Measurements from ENCODE around the gene OVAAL.

Gene OVAAL

DNA sequence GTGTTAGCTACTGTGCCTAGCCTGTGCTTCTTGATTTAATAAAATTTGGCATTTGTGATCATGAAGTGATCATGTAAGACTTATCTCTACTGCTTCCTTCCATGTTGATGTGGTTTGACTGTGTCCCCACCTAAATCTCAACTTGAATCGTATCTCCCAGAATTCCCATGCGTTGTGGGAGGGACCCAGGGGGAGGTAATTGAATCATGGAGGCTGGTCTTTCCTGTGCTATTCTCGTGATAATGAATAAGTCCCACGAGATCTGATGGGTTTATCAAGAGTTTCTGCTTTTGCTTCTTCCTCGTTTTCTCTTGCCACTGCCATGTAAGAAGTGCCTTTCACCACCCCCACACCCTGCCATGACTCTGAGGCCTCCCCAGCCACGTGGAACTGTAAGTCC, at the start of gene OVAAL:
Gene OVAAL, plus strand, starts transcription at position 301 of the 400 bp plus-strand sequence.
- no peak for DNase-seq

DNA sequence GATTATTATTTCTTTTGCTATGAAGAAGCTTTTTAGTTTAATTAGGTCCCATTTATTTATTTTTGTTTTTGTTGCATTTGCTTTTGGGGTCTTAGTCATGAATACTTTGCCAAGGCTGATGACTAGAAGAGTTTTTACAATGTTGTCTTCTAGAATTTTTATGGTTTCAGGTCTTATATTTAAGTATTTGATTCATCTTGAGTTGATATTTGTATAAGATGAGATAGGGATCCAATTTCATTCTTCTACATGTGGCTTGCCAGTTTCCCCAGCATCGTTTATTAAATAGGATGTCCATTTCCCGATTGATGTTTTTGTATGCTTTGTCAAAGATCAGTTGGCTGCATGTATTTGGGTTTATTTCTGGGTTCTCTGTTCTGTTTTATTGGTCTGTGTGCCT, 47.9 kb upstream of the OVAAL start:
- DNase-seq, result no peak

DNA sequence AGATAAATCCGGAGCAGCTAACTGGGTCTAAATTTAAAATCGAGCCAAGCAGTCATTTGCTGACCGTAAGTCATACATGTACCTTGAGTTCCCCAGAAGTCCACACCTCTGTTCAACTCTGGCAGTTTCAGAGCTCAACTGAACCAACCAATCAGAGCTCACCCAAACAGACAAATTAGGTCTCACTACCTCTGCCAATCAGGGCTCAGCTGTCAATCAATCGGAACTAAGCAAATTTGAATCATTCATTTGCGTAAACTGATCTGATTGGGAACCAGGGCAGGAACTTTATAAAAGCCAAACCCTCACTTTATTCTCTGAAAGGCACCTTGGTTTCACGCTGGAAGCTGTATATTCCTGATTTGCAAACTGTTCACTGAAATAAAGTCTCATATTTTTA, 45.2 kb upstream of the OVAAL start:
- DNase-seq, result no peak

DNA sequence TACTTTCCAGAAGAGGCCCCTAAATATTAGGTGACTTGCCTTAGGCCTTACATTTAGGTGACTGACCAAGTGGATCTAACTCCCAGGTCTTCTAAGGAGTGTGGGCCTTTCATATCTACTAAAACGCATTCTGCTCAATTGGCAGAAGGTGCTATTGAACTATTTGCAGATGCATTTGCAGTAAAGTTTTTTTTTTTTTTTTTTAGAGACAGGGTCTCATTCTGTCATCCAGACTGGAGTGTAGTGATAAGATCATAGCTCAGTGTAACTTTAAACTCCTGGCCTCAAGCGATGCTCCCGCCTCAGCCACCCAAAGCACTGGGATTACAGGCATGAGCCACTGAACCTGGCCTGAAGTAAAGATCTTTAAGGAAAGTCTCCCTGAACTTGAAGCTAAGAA, 43.4 kb upstream of the OVAAL start:
- DNase-seq, result no peak

DNA sequence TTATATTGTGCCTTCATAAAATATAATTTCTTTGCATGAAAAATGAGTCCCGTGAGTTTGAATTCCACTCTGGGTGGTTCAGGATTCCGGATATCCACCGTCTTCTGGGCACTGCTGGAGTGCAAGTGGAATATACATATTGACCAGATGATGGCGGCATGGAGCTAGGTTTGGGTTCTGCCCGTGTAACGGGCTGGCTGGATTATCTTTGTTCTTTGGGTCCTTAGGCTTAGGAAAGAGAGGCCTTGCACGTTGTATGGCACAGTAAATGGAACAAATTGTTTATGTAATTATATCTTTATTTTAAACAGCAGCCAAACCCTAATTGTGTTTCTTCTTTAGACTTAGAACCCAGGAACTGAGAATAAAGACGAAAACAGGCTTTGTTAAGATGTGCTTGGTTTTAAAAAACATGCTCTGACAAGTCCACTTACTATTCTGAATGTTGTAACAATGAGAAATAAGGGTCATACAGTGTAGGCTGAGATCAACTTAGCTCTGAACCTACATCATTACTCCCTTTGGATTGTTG, 42.8 kb upstream of the OVAAL start:
- peak; percentile 92 for DNase-seq

DNA sequence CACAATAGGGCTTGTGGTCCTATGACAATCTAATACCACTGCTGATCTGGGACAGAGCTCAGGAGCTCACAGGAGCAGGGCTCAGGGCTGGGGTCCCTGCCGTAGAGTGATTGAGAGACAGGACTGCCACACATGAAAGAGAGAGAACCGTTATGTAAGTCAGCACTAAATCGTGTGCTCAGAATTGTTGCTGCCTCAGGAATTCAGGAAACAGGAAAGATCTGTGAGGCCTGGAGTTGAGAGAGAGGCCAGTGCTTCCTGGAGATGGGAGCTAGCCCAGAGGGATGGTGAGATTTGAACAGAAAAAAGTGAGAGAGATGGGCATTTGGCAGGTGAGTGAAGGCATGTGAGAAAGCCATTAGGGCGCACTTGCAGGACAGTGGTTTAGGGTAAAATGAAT, 38.9 kb upstream of the OVAAL start:
- DNase-seq, result no peak

DNA sequence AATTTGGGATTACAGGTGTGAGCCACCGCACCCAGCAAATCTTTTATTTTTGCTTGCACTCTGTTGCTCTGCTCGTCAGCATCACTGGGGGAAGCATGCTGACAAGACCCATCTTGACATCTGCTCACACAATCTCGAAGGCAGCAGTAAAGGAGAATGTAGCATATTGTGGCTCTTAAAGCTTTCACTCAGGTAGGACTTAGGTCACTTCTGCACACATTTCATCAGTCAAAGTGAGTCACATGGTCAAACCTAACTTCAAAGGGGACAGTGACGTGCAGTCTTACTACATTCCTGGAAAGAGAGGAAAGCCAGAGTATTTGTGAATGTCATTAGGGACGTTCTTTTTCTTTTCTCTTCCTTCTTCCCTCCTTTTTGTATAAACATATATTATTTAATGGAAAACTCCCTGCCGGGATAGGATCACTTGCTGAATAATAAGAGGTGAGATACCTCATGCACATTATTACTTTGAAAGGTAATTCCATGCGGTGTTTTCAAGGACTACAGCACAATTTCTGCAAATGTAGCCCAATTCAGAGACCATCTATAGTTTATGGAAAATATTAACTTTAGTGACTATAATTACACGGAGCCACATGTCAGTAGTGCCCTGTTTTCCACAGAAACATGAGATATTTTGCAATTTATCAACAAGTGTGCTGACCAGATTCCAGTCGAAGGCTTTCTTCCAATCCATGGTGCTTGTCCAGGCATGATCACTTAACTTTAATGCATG, 37.1 kb upstream of the OVAAL start:
- no peak for DNase-seq

DNA sequence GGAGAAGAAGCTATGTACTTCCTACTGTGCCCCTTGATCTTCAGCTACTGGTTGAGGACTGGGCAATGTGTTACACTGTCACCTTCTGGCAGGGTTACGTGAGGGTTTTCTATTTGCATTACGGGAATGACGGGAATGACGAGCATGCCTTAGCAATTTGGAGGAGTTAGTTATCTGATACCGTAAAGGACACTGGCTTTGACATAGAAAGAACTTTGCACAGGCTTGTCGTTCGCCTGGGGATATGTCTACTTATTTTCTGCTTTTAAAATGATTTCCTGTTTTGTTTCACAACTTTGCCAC, 36.6 kb upstream of the OVAAL start:
- DNase-seq, result no peak

DNA sequence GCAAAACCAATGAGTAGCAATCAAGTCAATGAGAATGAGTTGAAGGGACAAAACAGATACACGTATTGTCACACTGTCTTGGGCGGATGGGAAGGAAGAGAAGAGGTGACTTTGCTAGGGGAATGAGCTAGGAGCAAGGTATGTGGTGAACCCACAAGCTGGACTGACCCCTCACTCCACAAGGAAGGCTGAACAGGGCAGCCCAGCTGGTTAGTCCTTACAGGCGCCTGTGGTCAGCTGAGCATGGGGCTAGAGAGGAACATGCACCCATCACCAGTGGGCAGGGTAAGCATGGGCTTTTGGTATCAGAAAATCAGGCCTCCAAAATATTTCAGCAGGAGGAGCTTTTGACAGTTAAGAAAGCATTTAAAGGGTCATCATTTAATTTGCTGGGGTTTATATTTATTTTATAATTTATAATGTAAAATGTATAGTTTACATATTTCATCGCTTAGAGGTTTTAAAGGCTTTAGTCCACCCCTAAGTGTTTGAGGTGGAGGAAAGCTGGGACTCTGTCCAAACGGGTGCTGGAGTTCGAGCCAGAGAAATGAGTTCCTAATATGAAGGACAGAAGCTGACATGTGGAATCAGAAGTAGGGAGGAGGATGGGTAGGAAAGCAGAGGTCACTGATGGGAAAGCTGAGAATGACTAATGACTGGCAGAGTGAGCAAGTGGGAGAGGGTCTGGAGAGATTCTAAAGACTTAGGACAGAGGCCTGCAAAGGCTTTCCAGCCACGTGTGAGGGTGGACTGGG, 34.4 kb upstream of the OVAAL start:
- no peak for DNase-seq

DNA sequence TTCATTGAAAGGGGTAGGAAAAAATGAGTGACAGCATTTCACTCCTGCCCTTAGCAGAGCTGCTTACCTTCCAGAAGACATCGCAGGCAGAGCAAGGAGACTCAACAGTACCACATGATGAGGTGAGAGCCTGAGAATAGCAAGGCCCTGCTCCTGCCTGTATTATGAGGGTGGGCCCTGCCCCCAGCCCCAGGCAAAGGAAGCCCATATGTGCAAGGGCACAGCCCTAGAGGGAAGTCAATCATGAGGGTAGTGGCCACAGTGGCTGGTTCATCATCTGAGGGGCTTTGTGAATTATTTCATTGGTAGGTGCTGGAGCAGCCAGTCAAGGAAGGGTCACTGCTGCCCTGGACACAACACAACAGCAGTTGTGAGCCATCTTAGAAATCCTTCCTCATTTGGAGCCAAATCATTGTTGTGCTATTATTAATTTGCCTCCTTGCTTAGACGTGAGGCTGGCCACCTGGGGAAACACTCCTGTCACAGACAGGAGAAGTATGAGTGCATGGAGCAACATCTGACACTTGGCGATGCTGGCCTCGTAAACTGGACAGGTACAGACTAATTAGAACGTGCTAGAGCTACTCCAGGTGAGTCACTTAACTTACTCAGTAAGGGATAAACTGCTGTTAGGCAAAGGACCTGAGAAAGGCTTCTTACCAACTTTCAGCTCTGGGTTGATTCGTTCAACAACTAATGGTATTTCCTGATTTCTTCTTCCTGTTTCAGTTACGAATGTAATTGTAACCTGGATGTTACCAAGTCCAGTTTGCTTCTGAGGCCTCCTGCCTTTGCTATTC, 33.6 kb upstream of the OVAAL start:
- DNase-seq, result no peak

DNA sequence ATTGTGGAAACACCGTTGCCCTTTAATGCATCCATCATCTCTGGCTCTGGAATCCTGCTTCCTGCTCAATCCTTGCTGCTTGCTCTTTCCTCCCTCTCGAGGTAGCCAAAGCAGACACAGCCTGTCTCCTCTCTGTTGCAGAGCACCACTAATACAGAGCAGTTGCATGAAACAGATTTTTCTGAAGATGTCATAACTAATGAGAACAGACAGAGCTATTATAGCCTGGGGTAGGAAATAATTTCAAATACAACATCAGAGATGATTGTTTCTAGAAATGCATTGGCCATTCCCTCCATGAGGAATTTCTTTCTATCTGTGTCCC, 33.1 kb upstream of the OVAAL start:
- DNase-seq, result no peak

DNA sequence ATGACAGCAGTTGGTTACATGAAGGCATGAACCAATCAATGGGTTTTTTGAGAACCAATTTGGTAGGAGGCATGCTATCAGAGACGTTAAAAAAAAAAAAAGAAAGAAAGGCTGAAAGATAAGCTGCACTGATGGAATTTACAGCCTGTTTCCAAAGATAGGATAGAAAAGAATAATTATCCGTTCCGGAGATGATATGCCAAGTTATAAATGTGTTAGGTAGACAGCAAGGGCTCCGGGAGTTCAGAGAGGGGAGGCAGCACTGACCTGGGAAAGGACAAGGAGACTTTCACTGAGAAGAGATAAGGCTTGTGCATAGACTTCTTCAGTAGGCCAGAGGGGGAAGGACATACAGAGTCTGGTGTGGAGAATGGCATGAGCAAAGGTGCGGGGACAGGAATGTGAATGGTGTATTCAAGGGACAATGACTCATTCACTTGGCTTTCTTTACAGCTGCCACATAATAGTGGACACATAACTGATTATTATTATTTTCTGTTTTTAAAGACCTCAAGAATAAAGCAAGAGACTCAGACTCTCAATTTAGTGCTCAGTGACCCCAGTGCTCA, 31.6 kb upstream of the OVAAL start:
- no peak for DNase-seq

DNA sequence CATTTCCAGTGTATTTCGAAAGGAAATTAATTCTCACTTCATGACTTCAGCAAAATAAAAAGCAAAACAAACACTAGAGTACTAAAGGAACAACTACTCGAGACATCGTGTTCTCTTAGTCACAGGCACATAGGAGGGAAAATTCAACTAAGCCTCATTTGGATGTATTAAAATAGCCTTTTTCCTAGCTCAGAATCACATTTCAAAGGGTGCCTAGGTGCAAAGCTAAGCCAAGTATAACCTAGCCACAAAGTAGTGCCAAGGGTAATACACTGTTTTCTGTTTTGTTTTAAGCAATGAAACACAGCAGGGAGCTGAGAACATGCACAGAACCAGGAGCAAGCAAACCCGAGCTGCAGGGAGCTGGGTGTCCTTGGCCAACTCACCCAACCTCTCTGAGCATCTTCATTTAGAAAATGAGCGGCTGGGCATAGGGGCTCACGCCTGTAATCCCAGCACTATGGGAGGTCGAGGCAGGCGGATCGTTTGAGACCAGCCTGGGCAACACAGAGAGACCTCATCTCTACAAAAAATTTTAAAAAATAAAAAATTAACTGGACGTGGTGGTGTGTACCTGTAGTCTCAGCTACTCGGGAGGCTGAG, 29.8 kb upstream of the OVAAL start:
- DNase-seq, result no peak

DNA sequence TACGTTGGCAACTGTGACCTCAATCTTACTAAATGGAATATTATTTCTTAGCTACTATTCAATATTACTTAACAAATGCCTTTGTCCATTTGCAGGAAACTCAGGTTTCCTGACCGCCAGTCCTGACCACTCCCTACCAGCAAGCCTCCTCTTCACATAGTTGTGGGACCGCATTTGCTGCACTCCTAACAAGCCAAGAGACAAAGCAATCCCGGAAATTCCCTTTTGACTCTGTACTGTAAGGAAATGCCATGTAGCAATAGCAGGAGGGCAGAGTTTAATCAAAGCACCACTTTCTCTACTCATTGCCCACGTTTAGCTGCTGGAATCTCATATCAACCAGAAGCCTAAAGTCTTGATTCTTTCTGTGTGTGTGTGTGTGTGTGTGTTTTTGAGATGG, 28.3 kb upstream of the OVAAL start:
- no peak for DNase-seq

DNA sequence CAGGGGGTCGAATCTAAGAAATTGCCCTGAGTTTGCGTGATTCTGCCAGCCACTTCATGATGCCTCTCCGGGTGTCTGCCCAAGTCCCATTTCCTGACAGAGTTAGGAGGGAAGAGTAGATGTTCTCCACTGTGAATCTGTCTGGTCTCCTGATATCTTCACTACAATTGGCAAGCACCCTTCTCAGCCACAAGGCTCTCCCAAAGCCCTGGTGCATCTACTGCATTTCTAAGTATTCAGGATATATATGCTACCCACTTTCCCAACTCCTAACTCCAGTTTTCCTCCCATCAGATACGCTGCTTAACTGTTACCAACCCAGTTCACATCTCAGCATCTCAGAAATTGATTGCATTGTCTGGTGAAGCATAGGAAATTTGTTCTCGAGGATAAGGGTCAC, 25.9 kb upstream of the OVAAL start:
- DNase-seq, result no peak

DNA sequence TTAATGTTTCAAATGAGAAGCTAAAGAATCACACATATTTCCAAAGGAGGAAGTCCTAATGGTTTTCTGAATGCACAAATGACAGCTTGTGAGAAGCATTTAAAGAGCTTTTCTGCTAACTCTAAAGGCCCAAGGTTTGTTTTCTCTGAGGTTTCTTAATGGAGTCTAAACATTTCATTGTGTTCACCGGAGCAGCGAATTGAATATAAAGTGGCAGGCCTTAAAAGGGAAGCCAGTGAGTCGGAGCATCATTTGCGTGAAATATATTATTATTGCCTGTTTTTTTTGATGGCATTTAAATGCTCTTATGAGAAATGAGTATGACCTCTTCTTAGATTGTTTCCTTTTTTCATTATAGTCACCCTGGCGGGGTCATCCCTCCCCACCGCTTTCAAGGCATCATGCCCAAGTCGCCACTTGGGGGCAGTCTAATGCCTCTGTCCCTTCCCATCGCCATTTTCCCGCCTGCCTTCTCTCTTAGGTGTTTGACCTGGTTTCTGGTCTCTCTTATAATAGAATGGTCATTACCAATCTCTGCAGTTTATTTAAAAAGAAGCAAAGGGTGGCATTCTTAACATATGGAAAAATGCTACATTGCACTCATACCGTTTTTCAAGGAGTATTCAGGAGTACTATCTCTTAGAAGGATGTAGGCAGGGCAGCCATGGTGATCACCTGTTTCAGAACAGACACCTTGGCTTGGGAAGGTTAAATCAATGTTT, 25.3 kb upstream of the OVAAL start:
- DNase-seq, result peak; percentile 91

DNA sequence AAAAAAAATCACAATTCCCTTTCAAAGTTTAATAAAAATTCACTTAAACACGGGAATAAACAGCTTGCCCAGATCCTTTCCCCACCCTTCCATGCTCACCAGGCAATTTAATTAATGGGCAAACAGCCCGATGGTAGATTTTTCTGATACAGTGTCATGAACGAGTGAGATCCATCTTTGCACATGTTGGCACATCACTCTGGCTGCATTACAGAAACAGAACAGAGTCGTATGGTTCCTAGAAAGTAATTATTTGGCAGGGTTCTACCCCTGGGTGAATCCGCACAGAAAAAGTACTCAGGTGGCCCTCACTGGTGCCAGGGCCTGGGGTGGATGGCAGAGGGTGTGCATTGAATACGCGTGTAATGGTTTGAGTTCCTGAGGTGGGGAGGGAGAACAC, 24.6 kb upstream of the OVAAL start:
- DNase-seq, result peak; percentile 67

DNA sequence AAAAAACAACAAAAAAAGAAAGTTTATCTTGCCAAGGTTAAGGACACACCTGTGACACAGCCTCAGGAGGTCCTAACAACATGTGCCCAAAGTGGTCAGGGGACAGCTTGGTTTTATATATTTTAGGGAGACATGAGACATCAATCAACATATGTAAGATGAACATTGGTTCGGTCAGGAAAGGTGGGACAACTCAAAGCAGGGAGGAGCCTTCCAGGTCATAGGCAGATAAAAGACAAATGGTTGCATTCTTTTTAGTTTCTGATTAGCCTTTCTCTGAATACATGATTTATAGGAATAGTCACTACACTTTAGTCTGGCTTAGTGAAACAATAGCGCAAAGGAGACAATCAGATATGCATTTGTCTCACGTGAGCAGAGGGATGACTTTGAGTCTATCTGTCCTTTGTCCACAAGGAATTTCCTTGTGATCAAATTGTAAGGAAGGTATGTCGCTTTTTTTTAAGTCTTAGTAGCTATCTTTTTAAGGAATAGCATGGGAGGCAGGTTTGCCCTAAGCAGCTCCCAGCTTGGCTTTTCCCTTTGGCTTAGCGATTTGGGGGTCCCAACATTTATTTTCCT, 23.3 kb upstream of the OVAAL start:
- DNase-seq, result no peak

DNA sequence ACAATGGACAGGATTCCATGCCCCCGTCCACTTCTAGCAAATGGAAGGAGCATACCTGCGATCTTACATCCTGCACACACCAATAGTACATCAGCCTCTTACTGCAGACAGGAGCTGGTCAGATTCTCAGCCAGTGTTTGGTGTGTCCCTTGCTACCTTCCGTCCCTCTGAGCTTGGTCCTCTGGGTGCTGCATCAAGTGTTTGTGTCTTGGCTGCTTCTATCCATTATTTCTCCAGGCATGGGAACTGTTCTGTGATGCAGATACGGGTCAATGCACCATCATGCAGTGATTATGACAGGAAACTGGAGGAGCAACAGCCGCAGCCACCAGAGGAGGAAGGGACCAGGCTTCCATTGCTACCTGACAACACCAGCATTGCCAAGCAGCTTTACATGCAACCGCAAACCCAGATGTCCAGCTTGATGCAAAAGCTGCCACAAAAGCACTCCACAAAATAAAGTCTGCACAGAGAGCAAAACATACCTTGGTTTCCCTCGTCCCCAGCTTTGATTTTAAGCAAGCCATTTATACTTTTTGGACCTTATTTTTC, 21.9 kb upstream of the OVAAL start:
- DNase-seq, result peak; percentile 31

DNA sequence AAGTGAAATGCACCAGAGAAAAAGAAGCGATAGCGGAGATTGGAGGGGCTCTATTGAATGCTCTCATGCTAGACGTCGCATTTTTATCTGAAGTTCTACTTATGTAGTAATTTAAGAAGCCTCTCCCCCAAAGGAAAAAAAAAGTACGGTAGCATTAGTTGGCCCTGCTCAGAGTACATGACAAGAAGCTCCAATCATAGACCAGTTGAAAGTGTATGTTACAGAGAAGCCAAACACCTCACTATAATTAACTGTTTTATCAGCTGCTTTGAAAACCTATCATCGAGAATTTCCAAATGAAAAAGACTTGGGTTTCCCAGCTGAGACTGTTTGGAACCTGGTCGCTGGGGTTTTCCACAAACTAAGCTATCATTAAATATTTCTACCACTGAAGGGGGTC, 19.6 kb upstream of the OVAAL start:
- peak; percentile 23 for DNase-seq

DNA sequence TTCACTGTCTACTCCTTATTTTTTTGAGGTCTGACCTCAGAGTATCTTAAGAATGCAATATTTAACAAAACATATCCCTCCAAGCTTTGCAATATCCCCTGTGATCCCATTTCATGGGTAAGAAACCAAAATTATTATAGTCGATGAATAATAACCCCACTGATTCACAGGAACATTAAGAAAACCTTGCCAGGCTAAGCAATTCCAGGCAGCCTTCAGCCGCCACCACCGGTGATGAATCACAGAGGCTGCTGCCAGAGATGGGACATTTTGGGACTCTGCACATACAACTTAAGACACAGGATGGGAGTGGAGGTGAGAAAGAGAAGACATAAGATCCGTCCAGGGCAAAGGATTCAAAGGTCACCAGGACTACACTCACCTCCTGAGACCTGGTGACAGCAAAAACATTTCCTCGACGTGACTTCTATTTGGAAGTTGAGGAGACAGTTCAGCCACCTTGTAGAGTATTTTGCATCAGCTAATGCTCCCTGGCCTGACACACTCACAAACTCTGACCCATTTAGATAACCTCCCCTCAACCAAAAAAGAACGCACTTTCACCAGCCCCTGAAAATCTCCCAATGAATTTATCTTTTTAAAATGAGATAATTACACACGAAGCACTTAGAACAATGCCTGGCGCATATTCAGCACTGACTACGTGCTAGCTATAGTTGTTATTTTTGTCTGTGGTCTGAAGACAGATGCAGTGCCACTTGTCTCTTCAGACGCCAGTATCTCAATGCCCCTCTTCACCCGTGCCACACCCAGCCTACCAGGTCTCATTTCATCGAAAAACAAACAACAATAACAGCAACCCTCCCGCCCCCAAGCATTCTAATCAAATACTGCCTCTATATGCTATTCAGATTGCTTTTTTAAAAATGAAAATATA, 17.8 kb upstream of the OVAAL start:
- DNase-seq, result peak; percentile 50

Measured in DMS79 treated with DMSO at 0.1 percent for 48 hours (cell line).